NCI-H2107 (cell line): ENCODE data around the gene PFDN4.

Experiments used
- DNase-seq: peaks from one replicate; lab custom pipeline; 2025; lab: John Stamatoyannopoulos, UW

PFDN4 gene

GRCh38 chr20:54173653-54174456, 34.0 kb upstream of the PFDN4 start, which contains the start of gene CYP24A1:
Gene CYP24A1 (minus strand): TSS chr20:54173986. CDS start chr20:54173579, 407 bp downstream.
- DNase-seq: no peak

- DNase-seq: no peak
Observed at GRCh38 chr20:54174457-54175175, 33.3 kb upstream of the PFDN4 start.

- DNase-seq: no peak
Observed at GRCh38 chr20:54176610-54177009, 31.3 kb upstream of the PFDN4 start.

- DNase-seq: no peak
Observed at GRCh38 chr20:54177378-54177777, 30.5 kb upstream of the PFDN4 start.

GRCh38 chr20:54178256-54178655, 29.6 kb upstream of the PFDN4 start:
- no peak for DNase-seq

- DNase-seq: no peak
Observed at GRCh38 chr20:54179946-54180345, 27.9 kb upstream of the PFDN4 start.

GRCh38 chr20:54180931-54181330, 27.0 kb upstream of the PFDN4 start:
- no peak for DNase-seq

- DNase-seq: no peak
Observed at GRCh38 chr20:54184071-54184470, 23.8 kb upstream of the PFDN4 start.

- DNase-seq: no peak
Observed at GRCh38 chr20:54184904-54185626, 22.8 kb upstream of the PFDN4 start.

GRCh38 chr20:54188132-54188849, 19.6 kb upstream of the PFDN4 start:
- DNase-seq: no peak

GRCh38 chr20:54189630-54190029, 18.3 kb upstream of the PFDN4 start:
- no peak for DNase-seq

- no peak for DNase-seq
Observed at GRCh38 chr20:54190217-54190616, 17.7 kb upstream of the PFDN4 start.

GRCh38 chr20:54193817-54194216, 14.1 kb upstream of the PFDN4 start:
- no peak for DNase-seq

GRCh38 chr20:54194724-54195438, 13.0 kb upstream of the PFDN4 start:
- no peak for DNase-seq

- DNase-seq: no peak
Observed at GRCh38 chr20:54195483-54196472, 12.1 kb upstream of the PFDN4 start.

- no peak for DNase-seq
Observed at GRCh38 chr20:54197621-54198604, 10.0 kb upstream of the PFDN4 start.

GRCh38 chr20:54199283-54199682, 8.6 kb upstream of the PFDN4 start:
- DNase-seq: no peak

- peak; percentile 34 for DNase-seq
Observed at GRCh38 chr20:54199721-54200176, 8.1 kb upstream of the PFDN4 start.
